ENCODE measurements around the gene CEP112. TPM values are rescaled to one million over a fixed set of nuclear protein-coding genes. Genes with fewer than 3 reads are reported as not detected.

CEP112 gene
- polyA plus RNA-seq, 1 experiment = 5.7 TPM

- H3K4me3 ChIP-seq (ENCODE audit: low read depth, low read length) = no peak overlapping the region
- no peak for DNase-seq (ENCODE audit: low read depth, low spot score)
- TF ChIP-seq CTCF (IDR thresholded peaks at IDR 0.05; ENCODE audit: low read depth, low read length) = no peak
- ChIA-PET CTCF (no interaction called here), POLR2A (no interaction called here)
- H3K27ac ChIP-seq (ENCODE audit: low read depth, low read length) = no peak overlapping the region
- H3K27me3 ChIP-seq (ENCODE audit: control insufficient read depth, insufficient read depth, low read length) = no peaks in the 10 kb centered on the region
- no peaks in the 10 kb centered on the region for H3K9me3 ChIP-seq (ENCODE audit: control insufficient read depth, insufficient read depth, low read length)
Measured at GRCh38 chr17:65824901-65825300, 367.0 kb downstream of the CEP112 start.

- TF ChIP-seq CTCF (IDR thresholded peaks at IDR 0.05; ENCODE audit: low read depth, low read length) = no peak
- ChIA-PET POLR2A (no interaction called here), CTCF (no interaction called here)
- Histone ChIP-seq H3K9me3 (ENCODE audit: control insufficient read depth, insufficient read depth, low read length) (no peaks in the 10 kb centered on the region), H3K4me3 (ENCODE audit: low read depth, low read length) (no peak overlapping the region), H3K27me3 (ENCODE audit: control insufficient read depth, insufficient read depth, low read length) (no peaks in the 10 kb centered on the region), H3K27ac (ENCODE audit: low read depth, low read length) (no peak overlapping the region)
- DNase-seq (ENCODE audit: low read depth, low spot score) = no peak
Measured at GRCh38 chr17:65823713-65824112, 368.2 kb downstream of the CEP112 start.

- CTCF ChIA-PET = no interaction called here
Measured at GRCh38 chr17:65820811-65821210, 371.1 kb downstream of the CEP112 start.

GRCh38 chr17:65820306-65820705 is 371.6 kb downstream of the CEP112 start:
- no peak for TF ChIP-seq CTCF (IDR thresholded peaks at IDR 0.05; ENCODE audit: low read depth, low read length)
- Histone ChIP-seq H3K4me3 (ENCODE audit: low read depth, low read length) (no peak overlapping the region), H3K27ac (ENCODE audit: low read depth, low read length) (no peak overlapping the region), H3K27me3 (ENCODE audit: control insufficient read depth, insufficient read depth, low read length) (no peaks in the 10 kb centered on the region), H3K9me3 (ENCODE audit: control insufficient read depth, insufficient read depth, low read length) (no peaks in the 10 kb centered on the region)
- DNase-seq (ENCODE audit: low read depth, low spot score) = no peak
- ChIA-PET CTCF (no interaction called here), POLR2A (no interaction called here)

More at GRCh38 chr17:65820811-65821210, 371.1 kb downstream of the CEP112 start:
- TF ChIP-seq CTCF (IDR thresholded peaks at IDR 0.05; ENCODE audit: low read depth, low read length) = no peak
- no peak for DNase-seq (ENCODE audit: low read depth, low spot score)
- H3K27ac ChIP-seq (ENCODE audit: low read depth, low read length) = no peak overlapping the region
- H3K9me3 ChIP-seq (ENCODE audit: control insufficient read depth, insufficient read depth, low read length) = no peaks in the 10 kb centered on the region
- POLR2A ChIA-PET = no interaction called here
- no peaks in the 10 kb centered on the region for H3K27me3 ChIP-seq (ENCODE audit: control insufficient read depth, insufficient read depth, low read length)
- H3K4me3 ChIP-seq (ENCODE audit: low read depth, low read length) = no peak overlapping the region

GRCh38 chr17:65819810-65820209 is 372.1 kb downstream of the CEP112 start:
- Histone ChIP-seq H3K4me3 (ENCODE audit: low read depth, low read length) (no peak overlapping the region), H3K27me3 (ENCODE audit: control insufficient read depth, insufficient read depth, low read length) (no peaks in the 10 kb centered on the region), H3K27ac (ENCODE audit: low read depth, low read length) (no peak overlapping the region), H3K9me3 (ENCODE audit: control insufficient read depth, insufficient read depth, low read length) (no peaks in the 10 kb centered on the region)
- no peak for TF ChIP-seq CTCF (IDR thresholded peaks at IDR 0.05; ENCODE audit: low read depth, low read length)
- CTCF ChIA-PET = no interaction called here
- POLR2A ChIA-PET = no interaction called here
- no peak for DNase-seq (ENCODE audit: low read depth, low spot score)

Measured in AG04450 (cell line).